Pulmonary artery endothelial cell (primary cell): Measurements from ENCODE around the gene PLLP. TPM values are rescaled to one million over a fixed set of nuclear protein-coding genes. Genes with fewer than 3 reads are reported as not detected.
"Not testable (repeated sequence)": the region's sequence is repeated elsewhere in the genome, so short reads cannot be mapped to it uniquely, and the experiment has no call there.

Experiments used
- DNase-seq: peaks from one replicate; pipeline ENCODE4 v3.0.0-alpha.2; 2011; ENCODE audit warnings: low read depth, low spot score
- total RNA-seq: library from RNA; depleted of rRNA; stranded (reverse); fragments of >200 nt; gene quantifications from 2 replicates; pipeline ENCODE4 v1.2.3, GENCODE V29; 2014

PLLP gene
- total RNA-seq, 1 donor from 2014 or later: 8.4 TPM

DNA sequence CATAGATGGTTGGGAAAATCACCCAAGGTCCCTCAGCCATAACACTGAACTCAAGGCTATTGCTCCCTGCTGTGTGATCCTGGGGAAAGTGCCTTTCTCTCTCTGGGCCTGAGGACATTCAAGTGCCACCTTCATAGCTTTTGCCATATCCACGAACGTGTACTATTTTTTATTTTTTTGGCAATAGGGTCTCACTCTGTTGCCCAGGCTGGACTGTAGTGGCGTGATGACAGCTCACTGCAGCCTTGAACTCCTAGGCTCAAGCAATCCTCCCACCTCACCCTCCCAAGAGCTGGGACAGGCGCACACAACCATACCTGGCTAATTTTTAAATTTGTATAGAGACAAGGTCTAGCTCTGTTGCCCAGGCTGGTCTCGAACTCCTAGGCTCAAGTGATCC is 10.6 kb downstream of the PLLP start:
- DNase-seq: no peak

GRCh38 chr16:57273359-57273758 is 11.1 kb downstream of the PLLP start:
- no peak for DNase-seq

GRCh38 chr16:57271867-57272495 is 12.5 kb downstream of the PLLP start:
- DNase-seq: no peak

GRCh38 chr16:57271063-57271345 is 13.5 kb downstream of the PLLP start:
- DNase-seq: no peak

GRCh38 chr16:57270221-57271062 is 14.0 kb downstream of the PLLP start:
- DNase-seq: no peak

GRCh38 chr16:57268804-57269800 is 15.4 kb downstream of the PLLP start:
- no peak for DNase-seq

DNA sequence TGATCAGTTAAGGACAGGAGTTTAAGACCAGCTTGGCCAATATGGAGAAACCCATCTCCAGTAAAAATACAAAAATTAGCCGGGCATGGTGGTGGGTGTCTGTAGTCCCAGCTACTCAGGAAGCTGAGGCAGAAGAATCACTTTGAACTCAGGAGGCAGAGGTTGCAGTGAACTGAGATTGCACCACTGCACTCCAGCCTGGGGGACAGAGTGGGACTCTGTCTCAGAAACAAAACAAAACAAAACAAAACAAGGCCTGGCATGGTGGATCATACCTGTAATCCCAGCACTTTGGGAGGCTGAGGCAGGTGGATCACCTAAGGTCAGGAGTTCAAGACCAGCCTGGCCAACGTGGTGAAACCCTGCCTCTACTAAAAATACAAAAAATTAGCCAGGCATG is 17.1 kb downstream of the PLLP start:
- DNase-seq: not testable (repeated sequence)

- DNase-seq: no peak
Measured at GRCh38 chr16:57266531-57267260, 17.8 kb downstream of the PLLP start.

GRCh38 chr16:57265850-57266530 is 18.5 kb downstream of the PLLP start:
- peak; percentile 61 for DNase-seq

- DNase-seq: no peak
Measured at GRCh38 chr16:57264950-57265371, 19.5 kb downstream of the PLLP start.

DNA sequence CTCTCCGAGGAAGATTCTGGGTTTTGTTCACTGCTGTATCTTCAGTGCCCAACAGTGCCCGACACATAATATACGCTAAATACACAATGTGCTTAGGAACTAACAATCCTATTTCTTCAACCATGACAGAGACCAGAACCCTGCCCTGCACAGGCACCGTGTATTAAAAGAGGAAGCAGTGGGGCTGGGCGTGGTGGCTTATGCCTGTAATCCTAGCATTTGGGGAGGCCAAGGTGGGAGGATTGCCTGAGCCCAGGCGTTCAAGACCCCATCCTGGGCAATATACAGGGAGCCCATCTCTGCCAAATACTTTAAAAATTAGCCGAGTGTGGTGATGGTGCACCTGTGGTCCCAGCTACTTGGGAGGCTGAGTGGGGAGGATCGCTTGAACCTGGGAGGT is 20.1 kb downstream of the PLLP start:
- no peak for DNase-seq

DNA sequence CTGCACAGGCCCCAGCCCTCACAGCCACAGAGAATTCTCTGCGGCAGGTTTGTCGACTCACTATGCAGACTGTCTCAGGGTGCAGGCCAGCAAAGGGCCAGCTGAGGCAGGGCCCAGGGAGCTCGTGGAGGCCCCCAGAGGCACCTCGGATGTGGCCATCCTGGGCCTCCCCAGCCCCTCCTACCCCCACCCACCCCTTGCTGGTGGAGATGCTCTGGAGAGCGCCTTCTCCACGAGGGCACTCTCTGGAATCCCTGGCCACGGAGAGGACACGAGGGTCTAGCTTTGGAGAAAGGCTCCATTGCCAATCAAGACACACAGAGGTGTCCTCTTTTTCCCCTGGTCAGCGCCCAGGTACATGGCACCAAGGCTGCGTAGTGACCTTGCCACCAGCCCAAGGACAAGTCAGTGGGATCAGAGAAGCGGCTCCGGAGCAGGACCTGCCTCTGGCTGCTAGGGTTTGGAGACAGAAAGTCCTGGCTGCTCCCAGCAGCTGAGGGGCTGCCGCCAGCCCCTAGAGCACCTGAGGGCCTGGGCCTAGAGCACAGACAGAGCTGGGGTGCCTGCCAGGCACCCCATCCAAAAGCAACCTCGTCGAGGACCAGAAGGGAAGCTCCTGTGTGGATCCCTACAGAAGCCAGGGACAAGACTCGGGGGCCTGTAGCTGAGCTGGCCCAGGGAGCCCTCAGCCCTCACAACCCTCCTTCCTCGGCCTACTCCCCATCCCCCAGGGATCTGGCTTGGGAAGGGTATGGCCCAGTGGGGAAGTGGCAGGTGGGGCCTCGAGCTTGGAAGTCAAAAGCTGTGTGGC is 20.7 kb downstream of the PLLP start:
- DNase-seq: no peak

- no peak for DNase-seq
Measured at GRCh38 chr16:57262841-57263540, 21.5 kb downstream of the PLLP start.

- no peak for DNase-seq
Measured at GRCh38 chr16:57261806-57262205, 22.7 kb downstream of the PLLP start.

DNA sequence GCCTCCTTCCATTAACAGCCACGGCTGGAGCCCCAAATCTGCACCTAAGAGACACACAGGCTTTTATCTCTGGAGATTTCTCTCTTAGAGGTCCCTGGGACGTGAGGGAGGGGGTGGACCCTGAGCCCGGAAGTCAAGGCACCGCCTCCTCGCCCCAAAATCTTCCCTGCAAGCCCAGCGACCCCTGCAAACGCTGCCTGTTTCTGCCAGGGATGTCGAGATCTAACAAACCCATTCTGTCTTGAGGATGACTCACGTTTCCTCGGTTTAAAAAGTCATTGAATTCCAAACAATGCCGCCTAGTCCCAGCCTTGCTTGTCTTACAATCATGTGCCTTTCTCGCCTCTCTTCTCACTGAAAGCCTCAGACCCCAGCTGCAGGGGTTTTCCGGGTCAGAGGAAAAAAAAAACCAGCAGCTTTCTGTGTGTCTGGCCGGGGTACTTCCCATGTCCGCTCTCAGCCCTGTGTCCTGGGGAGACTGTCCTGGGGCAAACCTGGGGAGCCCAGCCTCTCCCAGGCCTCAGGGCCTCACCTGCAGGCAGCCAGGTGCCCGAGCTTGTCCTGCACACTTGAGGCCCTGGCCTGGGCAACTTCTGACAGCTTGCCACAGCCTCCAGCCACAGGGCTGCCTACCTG is 24.1 kb downstream of the PLLP start:
- peak; percentile 93 for DNase-seq

GRCh38 chr16:57258910-57259475 is 25.5 kb downstream of the PLLP start:
- DNase-seq: no peak

DNA sequence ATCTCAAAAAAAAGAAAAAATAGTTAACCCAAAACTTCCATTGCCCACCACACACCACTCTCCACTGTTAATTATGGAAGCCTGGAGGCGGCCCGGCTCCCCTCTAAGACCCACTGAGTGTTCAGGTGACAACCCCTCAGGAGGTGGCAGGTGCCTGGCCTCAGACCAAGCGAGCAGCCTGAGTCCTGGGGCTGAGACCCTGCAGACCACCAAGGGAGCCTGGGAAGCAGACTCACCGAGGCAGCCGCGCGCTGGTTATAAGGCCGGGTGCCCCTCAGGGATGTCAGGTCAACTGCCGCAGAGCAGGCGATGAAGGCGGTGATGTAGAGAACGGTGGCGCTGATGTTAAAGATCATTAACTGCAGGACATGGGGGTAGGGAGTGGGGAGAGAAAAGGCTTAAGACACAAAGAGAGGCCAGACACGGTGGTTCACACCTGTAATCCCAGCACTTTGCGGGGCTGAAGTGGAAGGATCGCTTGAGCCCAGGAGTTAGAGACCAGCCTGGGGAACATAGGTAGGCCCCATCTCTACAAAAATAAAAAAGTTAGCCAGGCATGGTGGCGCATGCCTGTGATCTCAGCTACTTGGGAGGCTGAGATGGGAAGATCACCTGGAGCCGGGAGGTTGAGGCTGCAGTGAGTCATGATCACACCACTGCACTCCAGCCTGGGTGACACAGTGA is 26.1 kb downstream of the PLLP start:
- no peak for DNase-seq
